Stimulated activated CD4-positive, alpha-beta T cell treated with anti-CD3 and anti-CD28 coated beads, Interleukin-1b, Interleukin-23, amount 100 ng/mL, for 24 hours (primary cell): ENCODE data around the gene TMTC1.

Source experiments
- DNase-seq, 4 experiments: peaks; one replicate each; pipeline ENCODE4 v3.0.0-alpha.2; 2020; ENCODE audit warnings: low read depth in 4 of 4, low spot score in 1 of 4

The TMTC1 gene

GRCh38 chr12:29713729-29714128, 70.0 kb downstream of the TMTC1 start:
- no peak for DNase-seq

DNA sequence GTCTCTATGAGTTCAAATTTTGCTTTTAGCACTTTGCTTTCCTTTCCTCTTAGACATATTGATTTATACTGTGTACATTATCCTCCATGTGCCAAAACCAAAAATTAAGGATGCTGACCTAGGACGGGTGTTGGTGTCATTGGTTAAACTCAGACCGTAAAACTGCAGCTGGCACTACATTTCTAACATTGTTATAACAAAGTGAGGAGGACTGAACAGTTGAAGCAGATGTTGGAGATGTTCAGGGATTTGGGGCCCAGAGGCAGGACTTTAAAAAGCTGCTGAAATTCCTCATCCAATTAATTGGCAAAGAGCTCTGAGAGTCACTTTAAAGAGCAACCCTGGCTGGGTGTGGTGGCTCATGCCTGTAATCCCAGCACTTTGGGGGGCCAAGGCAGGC, 72.4 kb downstream of the TMTC1 start:
- DNase-seq = no peak

- no peak for DNase-seq
Observed at GRCh38 chr12:29710104-29710503, 73.6 kb downstream of the TMTC1 start.

- DNase-seq = no peak
Observed at GRCh38 chr12:29709496-29710040, 74.2 kb downstream of the TMTC1 start.

DNA sequence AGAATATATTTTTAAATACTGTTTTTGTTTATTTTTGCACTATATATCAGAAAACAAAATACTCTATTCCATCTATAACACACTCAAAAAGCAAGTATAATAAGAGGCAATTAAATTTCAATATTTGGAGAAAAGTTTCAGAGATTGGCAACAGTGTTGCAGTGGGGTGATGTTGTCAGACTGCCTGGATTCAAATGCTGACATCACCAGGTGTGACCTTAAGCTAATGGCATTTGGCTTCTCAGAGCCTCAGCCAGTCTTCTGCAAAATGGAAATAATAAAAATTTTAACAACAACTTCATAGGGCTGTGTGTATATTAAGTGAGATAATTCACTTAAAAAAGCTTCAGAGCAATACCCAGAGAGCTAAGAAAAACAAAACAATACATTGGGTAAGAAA, 74.7 kb downstream of the TMTC1 start:
- DNase-seq = no peak

DNA sequence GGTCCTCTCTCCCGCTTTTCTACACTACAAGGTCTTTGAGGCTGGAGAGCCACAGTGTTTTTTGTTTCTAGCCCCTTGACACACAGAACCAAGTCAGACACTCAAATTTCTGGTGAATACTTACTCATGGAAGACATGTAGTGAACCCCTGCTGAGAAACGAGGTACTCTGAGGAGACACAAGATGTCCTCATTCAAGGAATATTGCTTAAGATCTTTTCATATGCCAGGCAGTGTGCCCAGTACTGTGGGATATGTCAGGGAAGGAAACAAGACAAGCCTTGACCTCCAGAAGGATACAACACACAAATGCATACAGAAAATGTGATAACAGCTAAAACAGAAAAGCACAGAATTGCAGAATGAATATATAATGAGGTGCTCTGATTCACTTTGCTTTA, 75.9 kb downstream of the TMTC1 start:
- no peak for DNase-seq

GRCh38 chr12:29706311-29706710, 77.4 kb downstream of the TMTC1 start:
- no peak for DNase-seq

GRCh38 chr12:29703528-29703927, 80.2 kb downstream of the TMTC1 start:
- DNase-seq = no peak

DNA sequence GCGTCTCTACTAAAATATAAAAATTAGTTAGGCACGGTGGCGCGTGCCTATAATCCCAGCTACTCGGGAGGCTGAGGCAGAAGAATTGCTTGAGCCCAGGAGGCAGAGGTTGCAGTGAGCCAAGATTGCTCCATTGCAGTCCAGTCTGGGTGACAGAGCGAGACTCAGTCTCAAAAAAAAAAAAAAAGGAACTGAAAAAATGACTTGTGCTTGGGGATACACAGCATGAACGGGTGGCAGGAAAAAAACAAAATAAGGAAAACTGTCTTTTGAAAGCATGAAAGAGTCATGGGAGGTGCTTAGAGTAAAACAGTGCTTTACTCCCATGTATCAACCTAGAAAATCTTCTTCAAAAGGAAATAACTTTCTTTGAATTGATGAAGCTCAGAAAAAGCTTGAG, 80.8 kb downstream of the TMTC1 start:
- no peak for DNase-seq

DNA sequence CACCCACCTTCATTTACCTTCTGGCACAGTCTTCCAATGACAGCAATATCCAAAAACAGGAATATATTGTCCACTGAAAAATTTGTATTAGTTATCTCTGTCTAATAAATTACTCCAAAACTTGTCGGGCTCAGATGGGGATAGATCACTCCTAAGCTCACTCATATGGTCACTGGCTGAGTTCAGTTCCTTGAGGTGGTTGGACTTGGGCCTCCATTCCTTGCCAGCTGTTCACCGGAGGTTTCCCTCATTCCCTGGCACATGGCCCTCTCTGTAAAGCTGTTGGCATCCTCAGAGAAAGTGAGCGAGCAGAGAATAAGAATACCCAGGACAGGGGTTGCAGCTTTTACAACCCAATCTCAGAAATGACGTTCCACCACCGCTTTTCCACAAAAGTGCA, 81.5 kb downstream of the TMTC1 start:
- no peak for DNase-seq

DNA sequence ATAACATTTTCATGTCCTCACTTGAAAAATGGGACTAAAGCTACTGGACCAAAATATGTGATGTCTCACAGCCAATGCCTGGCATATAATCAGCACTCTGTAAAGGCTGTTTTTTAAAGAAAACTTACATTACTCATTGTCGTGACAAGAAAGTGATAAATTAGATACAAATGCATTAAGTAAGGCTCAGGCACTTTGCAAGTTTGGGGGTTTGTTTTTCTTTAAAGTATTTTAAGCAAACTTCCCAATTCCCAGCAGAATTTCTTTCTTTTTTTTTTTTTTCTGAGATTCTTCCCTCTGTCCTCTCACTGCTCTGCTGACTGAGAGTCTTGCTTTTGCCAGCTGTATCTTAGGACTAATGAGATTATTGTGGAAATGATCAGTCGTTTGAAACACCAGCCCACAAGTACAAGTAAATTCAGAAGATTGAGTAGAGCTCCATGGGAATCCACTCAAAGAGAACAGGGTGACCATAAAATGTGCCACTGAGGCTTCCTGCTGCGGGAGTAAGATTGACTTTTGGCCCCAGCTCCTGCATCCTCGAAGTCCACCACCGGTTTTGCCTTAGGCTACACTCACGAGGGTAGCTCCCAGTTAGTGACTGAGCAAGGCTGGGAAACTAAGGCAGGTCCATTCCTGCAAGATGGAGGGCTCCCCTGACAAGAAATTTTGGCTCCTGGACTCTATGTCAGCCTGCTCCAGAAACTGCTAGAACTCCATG, 82.8 kb downstream of the TMTC1 start:
- DNase-seq = no peak

GRCh38 chr12:29698756-29699155, 85.0 kb downstream of the TMTC1 start:
- DNase-seq = no peak

GRCh38 chr12:29695800-29696199, 87.9 kb downstream of the TMTC1 start:
- no peak for DNase-seq

DNA sequence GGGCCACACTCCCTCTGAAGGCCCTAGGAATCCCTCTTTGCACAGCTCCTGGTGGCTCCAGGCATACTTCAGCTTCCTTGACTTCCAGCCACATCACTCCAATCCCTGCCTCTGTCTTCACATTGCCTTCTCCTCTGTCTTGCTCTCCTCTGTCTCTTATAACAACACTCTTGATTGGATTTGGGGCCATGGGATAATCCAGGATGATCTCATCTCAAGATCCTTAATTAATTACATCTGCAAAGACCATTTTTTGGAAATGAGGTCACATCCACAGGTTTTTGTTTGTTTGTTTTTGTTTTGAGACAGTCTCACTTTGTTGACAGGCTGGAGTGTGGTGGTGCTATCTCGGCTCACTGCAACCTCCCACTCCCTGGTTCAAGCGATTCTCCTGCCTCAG, 88.7 kb downstream of the TMTC1 start:
- DNase-seq = no peak

DNA sequence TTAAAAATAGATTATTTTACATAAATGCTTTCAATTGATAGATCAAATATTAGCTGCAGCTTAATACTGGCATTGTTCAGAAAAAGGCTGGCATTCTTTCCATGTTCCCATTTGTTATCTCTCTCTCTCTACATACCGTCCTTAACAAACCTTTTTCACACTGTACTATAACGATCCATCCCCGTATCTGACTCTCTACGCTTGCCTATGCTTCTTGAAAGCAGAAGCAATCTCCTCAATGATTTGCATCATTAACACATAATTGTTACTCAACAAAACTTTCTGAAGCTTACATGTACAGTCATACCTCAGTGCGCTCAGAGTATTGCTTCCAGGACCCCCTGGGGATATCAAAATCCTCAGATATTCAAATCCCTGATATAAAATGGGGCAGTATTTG, 89.7 kb downstream of the TMTC1 start:
- no peak for DNase-seq

DNA sequence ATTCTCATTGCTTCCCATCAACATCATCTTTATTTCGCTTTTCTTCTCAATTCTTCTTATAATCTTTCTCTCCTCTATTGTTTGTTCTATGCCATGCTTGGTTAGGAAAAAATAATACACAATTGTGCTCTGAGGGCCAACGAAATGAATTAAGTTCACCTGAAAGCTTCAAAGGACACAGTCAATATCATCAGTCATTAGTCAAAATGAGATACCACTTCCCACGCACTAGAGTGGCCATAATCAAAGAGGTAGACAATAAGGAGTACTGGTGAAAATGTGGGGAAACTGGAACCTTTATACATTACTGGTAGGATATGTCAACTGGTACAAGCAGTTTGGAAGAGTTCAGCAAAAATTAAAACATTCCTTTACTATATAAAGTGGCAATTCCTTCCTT, 91.5 kb downstream of the TMTC1 start:
- no peak for DNase-seq

- no peak for DNase-seq
Observed at GRCh38 chr12:29691161-29691854, 92.4 kb downstream of the TMTC1 start.

DNA sequence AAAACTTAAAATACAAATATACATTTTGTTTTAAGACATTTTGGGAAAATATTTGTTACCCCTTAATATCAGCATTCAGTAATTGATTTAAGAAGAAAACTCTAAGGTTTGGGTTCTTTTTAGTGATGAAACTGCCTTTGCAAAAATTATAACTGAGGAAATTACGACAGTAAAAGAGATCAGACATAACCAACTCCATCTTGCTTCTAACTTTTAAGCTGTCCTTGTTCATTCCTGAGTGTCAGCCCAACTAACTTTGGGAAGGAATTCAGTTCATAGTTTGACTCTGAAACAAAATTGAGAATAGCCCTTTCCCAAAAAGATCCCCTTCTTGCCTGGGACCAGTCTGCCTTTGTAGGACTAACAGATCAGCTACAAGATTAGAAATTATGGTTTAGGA, 93.0 kb downstream of the TMTC1 start:
- no peak for DNase-seq

GRCh38 chr12:29688914-29689313, 94.8 kb downstream of the TMTC1 start:
- DNase-seq = no peak

- no peak for DNase-seq
Observed at GRCh38 chr12:29682088-29682487, 101.7 kb downstream of the TMTC1 start.

GRCh38 chr12:29681370-29681769, 102.4 kb downstream of the TMTC1 start:
- no peak for DNase-seq

- DNase-seq = no peak
Observed at GRCh38 chr12:29676676-29677075, 107.1 kb downstream of the TMTC1 start.

- no peak for DNase-seq
Observed at GRCh38 chr12:29674463-29674862, 109.3 kb downstream of the TMTC1 start.
